Calu3 (cell line): ENCODE measurements around the gene ATP6V0A1. TPM values are rescaled to one million over a fixed set of nuclear protein-coding genes. Genes with fewer than 3 reads are reported as not detected.
"Not testable (repeated sequence)": the region's sequence is repeated elsewhere in the genome, so short reads cannot be mapped to it uniquely, and the experiment has no call there.

Source experiments
- BruUV-seq: library from RNA; stranded (reverse); fragments of 400-500 nt; replicated peaks from 2 replicates; lab custom pipeline; 2021; lab: Mats Ljungman, UMichigan
- CTCF ChIA-PET: fragments of 300-600 bp; sonication (Branson Sonifier 250); formaldehyde crosslinking; loops from one replicate; lab custom pipeline; 2022; ENCODE audit warnings: antibody characterized with exemption; lab: Charles Lee
- DNase-seq: peaks from one replicate; pipeline ENCODE4 v3.0.0; 2022
- H3K27ac Mint-ChIP-seq: one replicate; pipeline ENCODE4 v1.8.0; 2022; ENCODE audit warnings: mixed read lengths; ENCODE audit not compliant: unreplicated experiment
- H3K27me3 Mint-ChIP-seq: one replicate; pipeline ENCODE4 v1.8.0; 2022; ENCODE audit warnings: mixed read lengths; ENCODE audit not compliant: unreplicated experiment
- H3K36me3 Mint-ChIP-seq: one replicate; pipeline ENCODE4 v1.8.0; 2022; ENCODE audit warnings: mild to moderate bottlenecking, moderate library complexity, mixed read lengths; ENCODE audit not compliant: insufficient read depth, unreplicated experiment
- H3K4me1 Mint-ChIP-seq: one replicate; pipeline ENCODE4 v1.8.0; 2022; ENCODE audit warnings: mild to moderate bottlenecking, low read depth, mixed read lengths; ENCODE audit not compliant: unreplicated experiment
- H3K4me3 Mint-ChIP-seq: one replicate; pipeline ENCODE4 v1.8.0; 2022; ENCODE audit warnings: mild to moderate bottlenecking, low read depth, moderate library complexity, mixed read lengths; ENCODE audit not compliant: unreplicated experiment
- H3K9me3 Mint-ChIP-seq: one replicate; pipeline ENCODE4 v1.8.0; 2022; ENCODE audit warnings: low read depth, mixed read lengths; ENCODE audit not compliant: unreplicated experiment
- CTCF ChIP-seq: fragments of 200-600 bp; IDR thresholded peaks from one replicate; pipeline ENCODE4 v1.8.0; 2022; ENCODE audit warnings: antibody characterized with exemption; ENCODE audit not compliant: unreplicated experiment
- intact Hi-C: fragments of 100-400 bp; cut with micrococcal nuclease; formaldehyde crosslinking; loops from one replicate; pipeline ENCODE4 v1.10.0; 2022; ENCODE audit not compliant: unreplicated experiment
- total RNA-seq: library from RNA; stranded (reverse); gene quantifications from 2 replicates; pipeline ENCODE4 v1.2.3, GENCODE V29; 2022

The ATP6V0A1 gene
- total RNA-seq, 1 experiment from 2014 or later = 141 TPM

GRCh38 chr17:42477173-42477572 lies 18.5 kb downstream of the ATP6V0A1 start:
- Mint-ChIP-seq H3K4me3 (no peak overlapping the region), H3K27ac (no peak overlapping the region), H3K27me3 (no peaks in the 10 kb centered on the region), H3K36me3 (peaks cover 85% of the 10 kb centered on the region), H3K9me3 (no peaks in the 10 kb centered on the region), H3K4me1 (peaks cover 17% of the 10 kb centered on the region)
- BruUV-seq = no TSS peak
- DNase-seq = no peak
- TF ChIP-seq CTCF = no peak
- intact Hi-C loops = no loop called here
- CTCF ChIA-PET = no interaction called here

- Mint-ChIP-seq H3K36me3 (peaks cover 85% of the 10 kb centered on the region), H3K4me1 (peaks cover 17% of the 10 kb centered on the region)
- intact Hi-C loops, H3K27me3 Mint-ChIP-seq, DNase-seq, BruUV-seq, H3K9me3 Mint-ChIP-seq, CTCF ChIA-PET, H3K27ac Mint-ChIP-seq, H3K4me3 Mint-ChIP-seq: not testable (repeated sequence)
Measured at GRCh38 chr17:42477824-42478223, 19.1 kb downstream of the ATP6V0A1 start.

GRCh38 chr17:42484304-42484703 lies 25.6 kb downstream of the ATP6V0A1 start:
- Mint-ChIP-seq H3K36me3 (peaks cover 65% of the 10 kb centered on the region), H3K9me3 (no peaks in the 10 kb centered on the region), H3K27me3 (no peaks in the 10 kb centered on the region), H3K4me1 (no peaks in the 10 kb centered on the region), H3K4me3 (no peak overlapping the region), H3K27ac (no peak overlapping the region)
- BruUV-seq = no TSS peak
- no peak for TF ChIP-seq CTCF
- intact Hi-C loops = no loop called here
- CTCF ChIA-PET = no interaction called here
- no peak for DNase-seq

- Mint-ChIP-seq H3K27ac (no peak overlapping the region), H3K4me3 (no peak overlapping the region), H3K9me3 (no peaks in the 10 kb centered on the region), H3K4me1 (no peaks in the 10 kb centered on the region), H3K27me3 (no peaks in the 10 kb centered on the region), H3K36me3 (peaks cover 58% of the 10 kb centered on the region)
- CTCF ChIA-PET = no interaction called here
- no peak for TF ChIP-seq CTCF
- intact Hi-C loops = no loop called here
- no peak for DNase-seq
- BruUV-seq = no TSS peak
Measured at GRCh38 chr17:42485680-42486079, 27.0 kb downstream of the ATP6V0A1 start.

- intact Hi-C loops = no loop called here
- H3K27ac Mint-ChIP-seq = no peak overlapping the region
- no peaks in the 10 kb centered on the region for H3K9me3 Mint-ChIP-seq
- CTCF ChIA-PET = no interaction called here
- H3K27me3 Mint-ChIP-seq = no peaks in the 10 kb centered on the region
- BruUV-seq = no TSS peak
- DNase-seq = no peak
- H3K4me1 Mint-ChIP-seq = no peaks in the 10 kb centered on the region
- no peak overlapping the region for H3K4me3 Mint-ChIP-seq
- H3K36me3 Mint-ChIP-seq = peaks cover 52% of the 10 kb centered on the region
- TF ChIP-seq CTCF = no peak
Measured at GRCh38 chr17:42488032-42488431, 29.4 kb downstream of the ATP6V0A1 start.
